Type B pancreatic cell (in vitro differentiated cells): Measurements from ENCODE around the gene TNFRSF18. TPM values are rescaled to one million over a fixed set of nuclear protein-coding genes. Genes with fewer than 3 reads are reported as not detected.

ENCODE experiments used
- DNase-seq: peaks from one replicate; pipeline ENCODE4 v3.0.0; 2021; ENCODE audit warnings: mixed read lengths; ENCODE audit not compliant: unreplicated experiment; ENCODE audit errors: extremely low spot score
- H3K27ac Mint-ChIP-seq: 2 replicates; pipeline ENCODE4 v1.8.0; 2021; ENCODE audit warnings: mild to moderate bottlenecking, mixed read lengths
- H3K27me3 Mint-ChIP-seq: 2 replicates; pipeline ENCODE4 v1.8.0; 2021; ENCODE audit warnings: mixed read lengths
- H3K36me3 Mint-ChIP-seq: 2 replicates; pipeline ENCODE4 v1.8.0; 2021; ENCODE audit warnings: mixed read lengths
- H3K4me1 Mint-ChIP-seq: one replicate; pipeline ENCODE4 v1.8.0; 2021; ENCODE audit warnings: mixed read lengths; ENCODE audit not compliant: unreplicated experiment
- H3K4me3 Mint-ChIP-seq: 2 replicates; pipeline ENCODE4 v1.8.0; 2021; ENCODE audit warnings: mild to moderate bottlenecking, mixed read lengths
- H3K9me3 Mint-ChIP-seq: 2 replicates; pipeline ENCODE4 v1.8.0; 2021; ENCODE audit warnings: mixed read lengths
- CTCF ChIP-seq: fragments of 200-600 bp; sonication (generic); conservative IDR thresholded peaks from 2 replicates; pipeline ENCODE4 v1.5.0; 2021; ENCODE audit warnings: antibody characterized with exemption, mild to moderate bottlenecking
- total RNA-seq: library from RNA; stranded (reverse); gene quantifications from 2 replicates; pipeline ENCODE4 v1.2.1, GENCODE V29; 2021; ENCODE audit warnings: low replicate concordance

The TNFRSF18 gene
- total RNA-seq, 1 donor from 2014 or later, result not detected

- DNase-seq, result no peak
- no peaks in the 10 kb centered on the region for H3K36me3 Mint-ChIP-seq
- H3K27me3 Mint-ChIP-seq, result no peaks in the 10 kb centered on the region
- no peaks in the 10 kb centered on the region for H3K4me1 Mint-ChIP-seq
- H3K9me3 Mint-ChIP-seq, result no peaks in the 10 kb centered on the region
- no peak for TF ChIP-seq CTCF
- H3K27ac Mint-ChIP-seq, result no peak within 1 kb of the TSS
- H3K4me3 Mint-ChIP-seq, result no peak within 1 kb of the TSS
These were observed 7.2 kb upstream of the TNFRSF18 start, which contains the start of gene TNFRSF4 for GRCh38 chr1:1213345-1214265. Gene TNFRSF4, minus strand, starts transcription at chr1:1214153. Its CDS starts 26 bp downstream, at chr1:1214127.

GRCh38 chr1:1212780-1213344 is 6.5 kb upstream of the TNFRSF18 start:
- Mint-ChIP-seq H3K27me3 (no peaks in the 10 kb centered on the region), H3K9me3 (no peaks in the 10 kb centered on the region), H3K4me1 (no peaks in the 10 kb centered on the region), H3K4me3 (no peak overlapping the region), H3K27ac (no peak overlapping the region), H3K36me3 (no peaks in the 10 kb centered on the region)
- DNase-seq, result no peak
- no peak for TF ChIP-seq CTCF

GRCh38 chr1:1211541-1212441 is 5.4 kb upstream of the TNFRSF18 start:
- TF ChIP-seq CTCF, result no peak
- no peaks in the 10 kb centered on the region for H3K36me3 Mint-ChIP-seq
- no peak overlapping the region for H3K4me3 Mint-ChIP-seq
- DNase-seq, result no peak
- no peaks in the 10 kb centered on the region for H3K9me3 Mint-ChIP-seq
- no peaks in the 10 kb centered on the region for H3K4me1 Mint-ChIP-seq
- no peak overlapping the region for H3K27ac Mint-ChIP-seq
- peaks cover under 1% of the 10 kb centered on the region for H3K27me3 Mint-ChIP-seq

GRCh38 chr1:1210726-1211540 is 4.5 kb upstream of the TNFRSF18 start:
- H3K4me1 Mint-ChIP-seq, result no peaks in the 10 kb centered on the region
- H3K27me3 Mint-ChIP-seq, result peaks cover 5% of the 10 kb centered on the region
- no peak overlapping the region for H3K27ac Mint-ChIP-seq
- H3K4me3 Mint-ChIP-seq, result no peak overlapping the region
- H3K36me3 Mint-ChIP-seq, result no peaks in the 10 kb centered on the region
- TF ChIP-seq CTCF, result no peak
- H3K9me3 Mint-ChIP-seq, result no peaks in the 10 kb centered on the region
- no peak for DNase-seq
